Parathyroid adenoma (tissue), 2 donors: ENCODE data around the gene HS3ST3B1.

Experiments used
- H2AFZ ChIP-seq: fragments of 300-600 bp; sonication (generic); one replicate; pipeline ENCODE4 v1.7.0; 2017; ENCODE audit warnings: antibody characterized with exemption, mild to moderate bottlenecking
- H3K27ac ChIP-seq: fragments of 300-600 bp; sonication (generic); one replicate; pipeline ENCODE4 v1.7.0; 2017
- H3K27me3 ChIP-seq: fragments of 300-600 bp; sonication (generic); one replicate; pipeline ENCODE4 v1.7.0; 2017; ENCODE audit warnings: low read length; ENCODE audit not compliant: control insufficient read depth, insufficient read depth
- H3K36me3 ChIP-seq: fragments of 300-600 bp; sonication (generic); one replicate; pipeline ENCODE4 v1.7.0; 2017; ENCODE audit warnings: low read length; ENCODE audit not compliant: control insufficient read depth, insufficient read depth
- H3K4me1 ChIP-seq: fragments of 300-600 bp; sonication (generic); one replicate; pipeline ENCODE4 v1.7.0; 2017; ENCODE audit warnings: control low read depth
- H3K4me2 ChIP-seq: fragments of 300-600 bp; sonication (generic); one replicate; pipeline ENCODE4 v1.7.0; 2017; ENCODE audit warnings: low read length
- H3K4me3 ChIP-seq: fragments of 300-600 bp; sonication (generic); one replicate; pipeline ENCODE4 v1.7.0; 2017; ENCODE audit warnings: low read depth, low read length
- H3K79me2 ChIP-seq: fragments of 300-600 bp; sonication (generic); one replicate; pipeline ENCODE4 v1.7.0; 2017; ENCODE audit warnings: control low read depth
- H3K9ac ChIP-seq: fragments of 300-600 bp; sonication (generic); one replicate; pipeline ENCODE4 v1.7.0; 2017; ENCODE audit warnings: mild to moderate bottlenecking
- H3K9me3 ChIP-seq: fragments of 300-600 bp; sonication (generic); one replicate; pipeline ENCODE4 v1.7.0; 2017; ENCODE audit warnings: low read length; ENCODE audit not compliant: control insufficient read depth
- CTCF ChIP-seq: fragments of 300-600 bp; sonication (generic); IDR thresholded peaks from one replicate; pipeline ENCODE4 v1.7.0; 2017; ENCODE audit warnings: antibody characterized with exemption, mild to moderate bottlenecking
- donor health status: primary hyperparathyroidism.

Gene HS3ST3B1

GRCh38 chr17:14360856-14361255 lies 60.0 kb downstream of the HS3ST3B1 start:
- no peak overlapping the region for H3K4me3 ChIP-seq

GRCh38 chr17:14361470-14361869 lies 60.6 kb downstream of the HS3ST3B1 start:
- Histone ChIP-seq H3K4me2 (no peak overlapping the region), H3K79me2 (no peaks in the 10 kb centered on the region), H3K27me3 (no peaks in the 10 kb centered on the region), H3K27ac (no peak overlapping the region), H3K36me3 (no peaks in the 10 kb centered on the region), H3K9ac (no peak overlapping the region), H3K4me1 (no peaks in the 10 kb centered on the region), H3K4me3 (no peak overlapping the region), H2AFZ (no peak overlapping the region), H3K9me3 (no peaks in the 10 kb centered on the region)
- TF ChIP-seq CTCF = no peak

More at GRCh38 chr17:14360856-14361255, 60.0 kb downstream of the HS3ST3B1 start:
- no peaks in the 10 kb centered on the region for H3K36me3 ChIP-seq
- H3K4me2 ChIP-seq = no peak overlapping the region
- H3K4me1 ChIP-seq = no peaks in the 10 kb centered on the region
- H3K27ac ChIP-seq = no peak overlapping the region
- no peak for TF ChIP-seq CTCF
- H3K79me2 ChIP-seq = no peaks in the 10 kb centered on the region
- no peaks in the 10 kb centered on the region for H3K27me3 ChIP-seq
- no peaks in the 10 kb centered on the region for H3K9me3 ChIP-seq
- no peak overlapping the region for H2AFZ ChIP-seq
- no peak overlapping the region for H3K9ac ChIP-seq

GRCh38 chr17:14361945-14362508 lies 61.1 kb downstream of the HS3ST3B1 start:
- H3K36me3 ChIP-seq = no peaks in the 10 kb centered on the region
- no peak overlapping the region for H3K9ac ChIP-seq
- H3K27me3 ChIP-seq = no peaks in the 10 kb centered on the region
- no peak for TF ChIP-seq CTCF
- no peak overlapping the region for H3K4me3 ChIP-seq
- H3K4me1 ChIP-seq = no peaks in the 10 kb centered on the region
- no peak overlapping the region for H3K27ac ChIP-seq
- no peak overlapping the region for H3K4me2 ChIP-seq
- no peaks in the 10 kb centered on the region for H3K79me2 ChIP-seq
- H2AFZ ChIP-seq = no peak overlapping the region
- H3K9me3 ChIP-seq = no peaks in the 10 kb centered on the region

- H3K36me3 ChIP-seq = no peaks in the 10 kb centered on the region
- H3K4me2 ChIP-seq = no peak overlapping the region
- H3K9ac ChIP-seq = no peak overlapping the region
- H3K27ac ChIP-seq = no peak overlapping the region
- H3K4me1 ChIP-seq = no peaks in the 10 kb centered on the region
- no peaks in the 10 kb centered on the region for H3K79me2 ChIP-seq
- no peak overlapping the region for H3K4me3 ChIP-seq
- H2AFZ ChIP-seq = no peak overlapping the region
- no peaks in the 10 kb centered on the region for H3K27me3 ChIP-seq
- H3K9me3 ChIP-seq = no peaks in the 10 kb centered on the region
- no peak for TF ChIP-seq CTCF
Measured at GRCh38 chr17:14366199-14366598, 65.3 kb downstream of the HS3ST3B1 start.

GRCh38 chr17:14372461-14372860 lies 71.6 kb downstream of the HS3ST3B1 start:
- no peak overlapping the region for H3K4me2 ChIP-seq
- no peak overlapping the region for H3K9ac ChIP-seq
- H3K4me1 ChIP-seq = no peaks in the 10 kb centered on the region
- no peaks in the 10 kb centered on the region for H3K36me3 ChIP-seq
- no peak overlapping the region for H2AFZ ChIP-seq
- no peak overlapping the region for H3K27ac ChIP-seq
- H3K4me3 ChIP-seq = no peak overlapping the region
- peaks cover 4% of the 10 kb centered on the region for H3K27me3 ChIP-seq
- no peaks in the 10 kb centered on the region for H3K79me2 ChIP-seq
- H3K9me3 ChIP-seq = no peaks in the 10 kb centered on the region
- TF ChIP-seq CTCF = no peak
